Keratinocyte (primary cell): ENCODE results near the gene SIAH2. TPM values are rescaled to one million over a fixed set of nuclear protein-coding genes. Genes with fewer than 3 reads are reported as not detected.

ENCODE experiments used
- DNase-seq: peaks from one replicate; pipeline ENCODE4 v3.0.0-alpha.2; 2011; ENCODE audit warnings: low read depth, missing footprints, low spot score
- FAIRE-seq: peaks from 2 replicates; lab custom pipeline; 2011; peaks lifted over from hg19 to GRCh38; lab: Jason Lieb, UNC
- H2AFZ ChIP-seq: 2 replicates; pipeline ENCODE4 v1.6.0; 2012; ENCODE audit warnings: low read length, control low read depth, inconsistent platforms; ENCODE audit not compliant: control insufficient read depth
- H3K27ac ChIP-seq: 2 replicates; pipeline ENCODE4 v1.5.1; 2011; ENCODE audit warnings: low read length; ENCODE audit not compliant: control insufficient read depth, insufficient read depth
- H3K27me3 ChIP-seq: 3 replicates; pipeline ENCODE4 v1.6.0; 2011; ENCODE audit warnings: low read length; ENCODE audit not compliant: control insufficient read depth, insufficient read depth; ENCODE audit errors: extremely low read depth
- H3K36me3 ChIP-seq, 2 experiments: 2 replicates in 1 of 2; 3 replicates in 1 of 2; pipeline ENCODE4 v1.5.1; 2011; ENCODE audit warnings: low read length in 2 of 2, mild to moderate bottlenecking in 1 of 2; ENCODE audit not compliant: control insufficient read depth in 2 of 2, insufficient read depth in 2 of 2; ENCODE audit errors: extremely low read depth in 1 of 2
- H3K4me1 ChIP-seq: 3 replicates; pipeline ENCODE4 v1.5.1; 2011; ENCODE audit warnings: low read length; ENCODE audit not compliant: control insufficient read depth, insufficient read depth; ENCODE audit errors: extremely low read depth
- H3K4me2 ChIP-seq: 3 replicates; pipeline ENCODE4 v1.6.0; 2011; ENCODE audit warnings: low read depth, low read length; ENCODE audit not compliant: control insufficient read depth, insufficient read depth; ENCODE audit errors: extremely low read depth
- H3K4me3 ChIP-seq, 3 experiments: fragments of 200-600 bp in 1 of 3; sonication (generic) in 1 of 3; 2 replicates in 2 of 3; 3 replicates in 1 of 3; pipeline ENCODE4 v1.5.1; 2011 to 2016; ENCODE audit warnings: low read length in 3 of 3, mild to moderate bottlenecking in 3 of 3, control low read depth in 2 of 3, inconsistent platforms in 1 of 3, low read depth in 1 of 3, mixed read lengths in 1 of 3, mixed run types in 1 of 3, moderate library complexity in 1 of 3; ENCODE audit not compliant: control insufficient read depth in 2 of 3, insufficient read depth in 2 of 3; ENCODE audit errors: extremely low read depth in 1 of 3
- H3K79me2 ChIP-seq: 2 replicates; pipeline ENCODE4 v1.6.0; 2012; ENCODE audit warnings: low read length; ENCODE audit not compliant: control insufficient read depth, insufficient read depth
- H3K9ac ChIP-seq: 3 replicates; pipeline ENCODE4 v1.6.0; 2011; ENCODE audit warnings: low read length; ENCODE audit not compliant: control insufficient read depth, insufficient read depth; ENCODE audit errors: extremely low read depth
- H3K9me1 ChIP-seq: 3 replicates; pipeline ENCODE4 v1.6.0; 2011; ENCODE audit warnings: low read length; ENCODE audit not compliant: control insufficient read depth, insufficient read depth; ENCODE audit errors: extremely low read depth
- H3K9me3 ChIP-seq: 2 replicates; pipeline ENCODE4 v1.5.1; 2012; ENCODE audit warnings: low read depth, low read length; ENCODE audit not compliant: control insufficient read depth
- H4K20me1 ChIP-seq: 3 replicates; pipeline ENCODE4 v1.6.0; 2011; ENCODE audit warnings: low read length; ENCODE audit not compliant: control insufficient read depth, insufficient read depth; ENCODE audit errors: extremely low read depth
- EZH2 ChIP-seq: IDR thresholded peaks from one replicate; pipeline ENCODE4 v1.6.1; 2012; ENCODE audit warnings: inconsistent platforms, mild to moderate bottlenecking, low read length, moderate library complexity
- dilution Hi-C: fragments of 300-500 bp; cut with MboI; formaldehyde crosslinking; loops from one replicate; pipeline ENCODE4 v1.7.0; 2020; ENCODE audit warnings: low sequenced_read_pairs; ENCODE audit not compliant: extremely low pct_ligation_motif_present
- polyA plus RNA-seq, 5 experiments: library from polyadenylated mRNA; depleted of rRNA in 3 of 5; stranded (reverse) in 3 of 5; stranded (forward) in 1 of 5; unstranded in 1 of 5; fragments of >200 nt; gene quantifications; 1 replicate in 1 of 5; 2 replicates in 3 of 5; 3 replicates in 1 of 5; pipeline versions ENCODE4 v1.2.1 to v1.2.3, GENCODE V29; 2011 to 2012; ENCODE audit warnings: missing spikeins in 2 of 5, low read depth in 1 of 5, low replicate concordance in 1 of 5
- TF ChIP-seq, protein P1 (sequence below), 3 experiments: IDR thresholded peaks in 1 of 3; conservative IDR thresholded peaks in 1 of 3; optimal IDR thresholded peaks in 1 of 3; 2 replicates in 2 of 3; 3 replicates in 1 of 3; pipeline versions ENCODE3 to v1.5.1; 2011; ENCODE audit warnings: low read length in 3 of 3, mild to moderate bottlenecking in 3 of 3, moderate library complexity in 2 of 3, control low read depth in 1 of 3, inconsistent platforms in 1 of 3; ENCODE audit not compliant: insufficient read depth in 2 of 3; ENCODE audit errors: extremely low read depth in 1 of 3

The SIAH2 gene
- polyA plus RNA-seq, 1 donor (not counting 4 experiments of a cell fraction or from before 2014, with no cell fraction given): 44.8 TPM

DNA sequence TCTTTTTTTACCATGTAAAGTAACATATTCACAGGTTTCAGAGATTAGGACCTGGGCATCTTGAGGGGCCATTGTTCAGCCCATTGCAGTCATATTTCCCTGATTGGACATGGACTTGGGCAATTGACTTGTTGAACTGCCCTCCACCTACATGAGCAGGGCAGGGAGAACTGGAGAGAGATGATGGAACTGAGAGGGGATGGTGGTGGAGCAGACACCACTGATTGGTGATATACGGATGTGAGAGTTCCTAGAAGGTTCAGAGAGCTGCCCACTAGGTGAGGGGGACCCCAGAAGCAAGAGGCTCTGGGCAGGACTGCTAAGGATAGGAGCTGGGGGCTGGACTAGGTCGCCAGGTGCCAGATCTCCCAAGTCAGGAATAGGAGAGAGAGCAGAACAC is 37.8 kb upstream of the SIAH2 start:
- dilution Hi-C loops: no loop called here
- Histone ChIP-seq H3K4me3 (no peak overlapping the region), H3K36me3 (no peaks in the 10 kb centered on the region), H3K27ac (no peak overlapping the region), H3K4me2 (no peak overlapping the region), H3K9ac (no peak overlapping the region), H4K20me1 (no peaks in the 10 kb centered on the region), H3K9me3 (no peaks in the 10 kb centered on the region), H3K4me1 (no peaks in the 10 kb centered on the region), H2AFZ (no peak overlapping the region), H3K79me2 (no peaks in the 10 kb centered on the region), H3K27me3 (peaks cover 6% of the 10 kb centered on the region), H3K9me1 (no peaks in the 10 kb centered on the region)
- FAIRE-seq: no peak
- DNase-seq: no peak
- no peak for TF ChIP-seq EZH2
- TF ChIP-seq, protein P1, sequence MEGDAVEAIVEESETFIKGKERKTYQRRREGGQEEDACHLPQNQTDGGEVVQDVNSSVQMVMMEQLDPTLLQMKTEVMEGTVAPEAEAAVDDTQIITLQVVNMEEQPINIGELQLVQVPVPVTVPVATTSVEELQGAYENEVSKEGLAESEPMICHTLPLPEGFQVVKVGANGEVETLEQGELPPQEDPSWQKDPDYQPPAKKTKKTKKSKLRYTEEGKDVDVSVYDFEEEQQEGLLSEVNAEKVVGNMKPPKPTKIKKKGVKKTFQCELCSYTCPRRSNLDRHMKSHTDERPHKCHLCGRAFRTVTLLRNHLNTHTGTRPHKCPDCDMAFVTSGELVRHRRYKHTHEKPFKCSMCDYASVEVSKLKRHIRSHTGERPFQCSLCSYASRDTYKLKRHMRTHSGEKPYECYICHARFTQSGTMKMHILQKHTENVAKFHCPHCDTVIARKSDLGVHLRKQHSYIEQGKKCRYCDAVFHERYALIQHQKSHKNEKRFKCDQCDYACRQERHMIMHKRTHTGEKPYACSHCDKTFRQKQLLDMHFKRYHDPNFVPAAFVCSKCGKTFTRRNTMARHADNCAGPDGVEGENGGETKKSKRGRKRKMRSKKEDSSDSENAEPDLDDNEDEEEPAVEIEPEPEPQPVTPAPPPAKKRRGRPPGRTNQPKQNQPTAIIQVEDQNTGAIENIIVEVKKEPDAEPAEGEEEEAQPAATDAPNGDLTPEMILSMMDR (optimal IDR thresholded peaks at IDR 0.05 in 1 of 3, IDR thresholded peaks at IDR 0.05 in 1 of 3, conservative IDR thresholded peaks at IDR 0.05 in 1 of 3; ENCODE audit: extremely low read depth in 1 of 3, insufficient read depth in 2 of 3, low read length in 3 of 3): no peak

DNA sequence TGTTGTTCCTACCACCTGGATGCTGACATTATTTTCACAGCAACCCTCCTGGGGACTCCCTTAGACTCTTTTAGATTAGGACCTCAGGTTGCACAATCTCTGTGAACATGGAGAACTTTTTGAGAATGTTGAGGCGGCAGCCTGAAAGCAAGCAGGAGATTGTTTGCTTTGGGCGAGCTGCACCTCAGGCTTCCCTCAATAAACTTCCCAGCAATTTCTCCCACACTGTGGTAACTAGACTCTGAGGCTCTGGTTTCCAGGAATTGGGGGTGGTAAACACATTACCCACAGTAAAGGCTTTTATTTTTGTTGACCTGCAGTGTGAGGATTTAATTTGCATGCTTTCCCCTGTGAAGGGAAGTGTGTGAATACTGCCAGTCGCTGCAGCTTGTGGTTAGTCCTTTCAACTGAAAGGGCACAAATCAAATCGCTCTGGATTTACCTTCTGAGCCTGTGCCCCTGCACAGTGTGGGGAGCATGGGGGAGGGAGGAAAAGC is 35.2 kb upstream of the SIAH2 start:
- no peaks in the 10 kb centered on the region for H3K27me3 ChIP-seq
- H3K9ac ChIP-seq: no peak overlapping the region
- DNase-seq: no peak
- no peak for TF ChIP-seq EZH2
- TF ChIP-seq, protein P1 (optimal IDR thresholded peaks at IDR 0.05 in 1 of 3, IDR thresholded peaks at IDR 0.05 in 1 of 3, conservative IDR thresholded peaks at IDR 0.05 in 1 of 3; ENCODE audit: extremely low read depth in 1 of 3, insufficient read depth in 2 of 3, low read length in 3 of 3): no peak
- dilution Hi-C loops: no loop called here
- no peaks in the 10 kb centered on the region for H3K4me1 ChIP-seq
- no peaks in the 10 kb centered on the region for H3K36me3 ChIP-seq
- no peak overlapping the region for H3K4me3 ChIP-seq
- no peaks in the 10 kb centered on the region for H3K9me3 ChIP-seq
- H3K4me2 ChIP-seq: no peak overlapping the region
- H3K9me1 ChIP-seq: no peaks in the 10 kb centered on the region
- no peak overlapping the region for H3K27ac ChIP-seq
- H2AFZ ChIP-seq: no peak overlapping the region
- no peaks in the 10 kb centered on the region for H3K79me2 ChIP-seq
- H4K20me1 ChIP-seq: no peaks in the 10 kb centered on the region
- FAIRE-seq: no peak
